ENCODE results near the gene TRIM8.

DNA sequence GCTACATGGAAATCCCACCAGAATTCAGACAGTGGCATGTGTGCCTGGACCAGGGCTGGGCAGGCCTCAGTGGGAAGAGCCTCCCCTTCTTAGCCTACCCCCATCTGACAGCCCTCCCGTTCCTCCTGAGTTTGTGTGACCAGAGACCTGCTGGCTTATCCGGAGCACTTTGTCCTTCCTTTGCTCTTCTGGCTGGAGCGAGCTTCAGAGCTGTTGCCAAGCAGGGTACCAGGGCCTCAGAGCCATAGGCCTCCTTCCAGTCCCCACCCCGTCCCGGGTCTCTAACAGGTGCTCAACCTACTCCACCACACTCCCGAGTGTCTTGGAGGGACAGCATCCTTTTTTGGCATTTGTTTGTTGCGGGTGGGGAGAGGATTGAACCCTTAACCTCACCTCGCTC lies 26.5 kb upstream of the TRIM8 start:
- TF ChIP-seq RAD21 (IDR thresholded peaks at IDR 0.05; ENCODE audit: low read length) (no peak), SMC3 (IDR thresholded peaks at IDR 0.05; ENCODE audit: low read depth, low read length) (no peak)
